HCT116 (cell line): ENCODE data around the gene SMAD7. TPM values are rescaled to one million over a fixed set of nuclear protein-coding genes. Genes with fewer than 3 reads are reported as not detected.

Source experiments
- ATAC-seq: fragments of 200-7000 bp; cut with Tn5 transposase; 2 replicates; pipeline ENCODE4 v1.9.1; 2020; ENCODE audit warnings: mild to moderate bottlenecking, moderate library complexity
- BruUV-seq: library from RNA; stranded (reverse); fragments of 400-500 nt; replicated peaks from 2 replicates; lab custom pipeline; 2021; lab: Mats Ljungman, UMichigan
- CTCF ChIA-PET: fragments of 300-600 bp; sonication (Branson Sonifier 250); formaldehyde crosslinking; loops from one replicate; lab custom pipeline; 2021; ENCODE audit warnings: antibody characterized with exemption; lab: Charles Lee
- POLR2A ChIA-PET: fragments of 300-600, 350-600 bp; sonication (Branson Sonifier 250); formaldehyde crosslinking; loops from one replicate; lab custom pipeline; 2021; ENCODE audit warnings: antibody characterized with exemption; lab: Charles Lee
- RAD21 ChIA-PET, 2 experiments: fragments of 300-600 bp; sonication (Branson Sonifier 250); formaldehyde crosslinking; loops; one replicate each; lab custom pipeline; 2023; ENCODE audit warnings: low total read pairs in 2 of 2; ENCODE audit not compliant: uncharacterized antibody in 2 of 2, unreplicated experiment in 2 of 2, low non-redundant PET in 1 of 2; lab: Charles Lee
- DNase-seq: peaks from one replicate; pipeline ENCODE4 v3.0.0-alpha.2; 2010; ENCODE audit warnings: low read depth, low spot score
- H2AFZ ChIP-seq: fragments of 200-600 bp; shearing (Covaris generic), sonication (generic); 2 replicates; pipeline ENCODE4 v1.6.1; 2017; ENCODE audit warnings: low read depth, mixed run types, mixed read lengths, antibody characterized with exemption, low read length; ENCODE audit not compliant: poor library complexity, severe bottlenecking
- H3K27ac ChIP-seq: 2 replicates; pipeline ENCODE4 v1.5.1; 2012; ENCODE audit warnings: low read depth, low read length
- H3K27me3 ChIP-seq: fragments of 200-600 bp; sonication (generic); 2 replicates; pipeline ENCODE4 v1.6.1; 2016; ENCODE audit warnings: mixed run types, low read length, mixed read lengths; ENCODE audit not compliant: insufficient read depth
- H3K36me3 ChIP-seq, 2 experiments: fragments of 200-500 bp in 1 of 2; fragments of 200-600 bp in 1 of 2; sonication (Bioruptor generic) in 1 of 2; sonication (generic) in 1 of 2; 2 replicates each; pipeline versions ENCODE4 v1.5.1 to v1.6.1; 2014 to 2016; ENCODE audit warnings: low read length in 2 of 2, inconsistent platforms in 1 of 2, mixed read lengths in 1 of 2, mixed run types in 1 of 2; ENCODE audit not compliant: insufficient read depth in 2 of 2, control insufficient read depth in 1 of 2
- H3K4me1 ChIP-seq, 2 experiments: fragments of 200-600 bp in 1 of 2; sonication (generic) in 1 of 2; 2 replicates each; pipeline versions ENCODE4 v1.5.1 to v1.6.1; 2012 to 2017; ENCODE audit warnings: low read length in 2 of 2, inconsistent platforms in 1 of 2, mild to moderate bottlenecking in 1 of 2, mixed read lengths in 1 of 2, mixed run types in 1 of 2, moderate library complexity in 1 of 2; ENCODE audit not compliant: insufficient read depth in 2 of 2, control insufficient read depth in 1 of 2
- H3K4me2 ChIP-seq: fragments of 200-600 bp; sonication (generic); 2 replicates; pipeline ENCODE4 v1.6.1; 2017; ENCODE audit warnings: mixed run types, low read length, mixed read lengths
- H3K4me3 ChIP-seq, 2 experiments: fragments of 200-600 bp in 1 of 2; sonication (generic) in 1 of 2; replicated peaks in 1 of 2; 2 replicates each; pipeline ENCODE4 v1.5.1; 2011 to 2016; ENCODE audit warnings: low read length in 2 of 2, control low read depth in 1 of 2, low read depth in 1 of 2, mild to moderate bottlenecking in 1 of 2, mixed read lengths in 1 of 2, mixed run types in 1 of 2
- H3K79me2 ChIP-seq: fragments of 200-600 bp; sonication (generic); 2 replicates; pipeline ENCODE4 v1.6.1; 2017; ENCODE audit warnings: mild to moderate bottlenecking, mixed run types, low read length, moderate library complexity, mixed read lengths; ENCODE audit not compliant: insufficient read depth
- H3K9ac ChIP-seq: fragments of 200-600 bp; sonication (generic); 2 replicates; pipeline ENCODE4 v1.6.1; 2016; ENCODE audit warnings: low read length, mixed read lengths
- H3K9me2 ChIP-seq: fragments of 200-600 bp; sonication (generic), shearing (Covaris generic); 2 replicates; pipeline ENCODE4 v1.6.1; 2017; ENCODE audit warnings: mixed run types, mild to moderate bottlenecking, moderate library complexity; ENCODE audit not compliant: insufficient read depth
- H3K9me3 ChIP-seq, 2 experiments: fragments of 200-500 bp in 1 of 2; fragments of 200-600 bp in 1 of 2; sonication (Bioruptor generic) in 1 of 2; sonication (generic) in 1 of 2; 2 replicates each; pipeline ENCODE4 v1.6.1; 2014 to 2017; ENCODE audit warnings: low read length in 2 of 2, mixed read lengths in 2 of 2, inconsistent platforms in 1 of 2, low read depth in 1 of 2, mild to moderate bottlenecking in 1 of 2, mixed run types in 1 of 2, moderate library complexity in 1 of 2; ENCODE audit not compliant: control insufficient read depth in 1 of 2, insufficient read depth in 1 of 2
- H4K20me1 ChIP-seq: fragments of 200-600 bp; sonication (generic), shearing (Covaris generic); 2 replicates; pipeline ENCODE4 v1.6.1; 2017; ENCODE audit warnings: mixed run types, mild to moderate bottlenecking, moderate library complexity; ENCODE audit not compliant: insufficient read depth
- CBX3 ChIP-seq: IDR thresholded peaks from 2 replicates; pipeline ENCODE4 v1.6.1; 2012; ENCODE audit warnings: low read depth
- CEBPB ChIP-seq: IDR thresholded peaks from 2 replicates; pipeline ENCODE4 v1.6.1; 2012; ENCODE audit warnings: low read depth
- EGR1 ChIP-seq: IDR thresholded peaks from 2 replicates; pipeline ENCODE4 v1.6.1; 2012; ENCODE audit warnings: low read depth
- ELF1 ChIP-seq: IDR thresholded peaks from 2 replicates; pipeline ENCODE4 v1.6.1; 2012; ENCODE audit warnings: low read depth, borderline replicate concordance
- EZH2 ChIP-seq: fragments of 200-600 bp; sonication (generic); IDR thresholded peaks from 2 replicates; pipeline ENCODE4 v1.6.1; 2017; ENCODE audit warnings: antibody characterized with exemption, mixed run types
- EZH2phosphoT487 ChIP-seq: fragments of 200-600 bp; IDR thresholded peaks from 2 replicates; pipeline ENCODE4 v1.6.1; 2018; ENCODE audit warnings: antibody characterized with exemption, borderline replicate concordance
- FOSL1 ChIP-seq: IDR thresholded peaks from 2 replicates; pipeline ENCODE4 v1.6.1; 2012; ENCODE audit warnings: low read depth
- JUND ChIP-seq: IDR thresholded peaks from 2 replicates; pipeline ENCODE4 v1.6.1; 2012
- POLR2A ChIP-seq: IDR thresholded peaks from 2 replicates; pipeline ENCODE4 v1.7.0; 2011; ENCODE audit warnings: borderline replicate concordance; ENCODE audit not compliant: insufficient read depth, insufficient read length; ENCODE audit errors: extremely low read depth
- POLR2AphosphoS5 ChIP-seq: IDR thresholded peaks from 2 replicates; pipeline ENCODE4 v1.6.1; 2011; ENCODE audit warnings: mild to moderate bottlenecking, low read depth, low read length, moderate library complexity
- RAD21 ChIP-seq: IDR thresholded peaks from 2 replicates; pipeline ENCODE4 v1.6.1; 2012; ENCODE audit warnings: low read depth, mild to moderate bottlenecking
- SIN3A ChIP-seq: IDR thresholded peaks from 2 replicates; pipeline ENCODE4 v1.6.1; 2012; ENCODE audit warnings: low read depth
- SRF ChIP-seq: IDR thresholded peaks from 2 replicates; pipeline ENCODE4 v1.6.1; 2012; ENCODE audit warnings: low read depth
- TCF7L2 ChIP-seq: IDR thresholded peaks from 2 replicates; pipeline ENCODE4 v1.7.0; 2011; ENCODE audit warnings: borderline replicate concordance, inconsistent platforms; ENCODE audit not compliant: insufficient read depth, insufficient read length; ENCODE audit errors: extremely low read depth
- YY1 ChIP-seq: IDR thresholded peaks from 2 replicates; pipeline ENCODE4 v1.6.1; 2011; ENCODE audit warnings: low read length, low read depth, moderate library complexity, mild to moderate bottlenecking; ENCODE audit not compliant: insufficient replicate concordance; ENCODE audit errors: extremely low read depth
- ZFX ChIP-seq: fragments of 450-650 bp; IDR thresholded peaks from 2 replicates; pipeline ENCODE4 v1.6.1; 2017
- ZNF274 ChIP-seq: fragments of 200-500 bp; sonication (Bioruptor generic); IDR thresholded peaks from 2 replicates; pipeline ENCODE4 v1.6.1; 2014; ENCODE audit warnings: mild to moderate bottlenecking, low read depth, low read length, inconsistent platforms
- intact Hi-C: fragments of 100-400 bp; cut with micrococcal nuclease; formaldehyde crosslinking; loops from 2 replicates; pipeline ENCODE4 v1.10.0; 2022
- total RNA-seq: library from RNA; stranded (reverse); gene quantifications from one replicate; pipeline ENCODE4 v1.2.1, GENCODE V29; 2021; ENCODE audit not compliant: unreplicated experiment
- TF ChIP-seq, protein P1 (sequence below): IDR thresholded peaks from 2 replicates; pipeline ENCODE4 v1.6.1; 2011; ENCODE audit warnings: mild to moderate bottlenecking, low read length, moderate library complexity; ENCODE audit not compliant: insufficient replicate concordance; ENCODE audit errors: extremely low read depth
- TF ChIP-seq, protein P2 (sequence below): IDR thresholded peaks from 2 replicates; pipeline ENCODE4 v1.6.1; 2012
- TF ChIP-seq, protein P3 (sequence below): IDR thresholded peaks from 2 replicates; pipeline ENCODE4 v1.6.1; 2012
- TF ChIP-seq, protein P4 (sequence below): IDR thresholded peaks from 2 replicates; pipeline ENCODE4 v1.6.1; 2012; ENCODE audit warnings: low read depth

Gene SMAD7
- total RNA-seq, 1 experiment from 2014 or later, result 7.2 TPM

DNA sequence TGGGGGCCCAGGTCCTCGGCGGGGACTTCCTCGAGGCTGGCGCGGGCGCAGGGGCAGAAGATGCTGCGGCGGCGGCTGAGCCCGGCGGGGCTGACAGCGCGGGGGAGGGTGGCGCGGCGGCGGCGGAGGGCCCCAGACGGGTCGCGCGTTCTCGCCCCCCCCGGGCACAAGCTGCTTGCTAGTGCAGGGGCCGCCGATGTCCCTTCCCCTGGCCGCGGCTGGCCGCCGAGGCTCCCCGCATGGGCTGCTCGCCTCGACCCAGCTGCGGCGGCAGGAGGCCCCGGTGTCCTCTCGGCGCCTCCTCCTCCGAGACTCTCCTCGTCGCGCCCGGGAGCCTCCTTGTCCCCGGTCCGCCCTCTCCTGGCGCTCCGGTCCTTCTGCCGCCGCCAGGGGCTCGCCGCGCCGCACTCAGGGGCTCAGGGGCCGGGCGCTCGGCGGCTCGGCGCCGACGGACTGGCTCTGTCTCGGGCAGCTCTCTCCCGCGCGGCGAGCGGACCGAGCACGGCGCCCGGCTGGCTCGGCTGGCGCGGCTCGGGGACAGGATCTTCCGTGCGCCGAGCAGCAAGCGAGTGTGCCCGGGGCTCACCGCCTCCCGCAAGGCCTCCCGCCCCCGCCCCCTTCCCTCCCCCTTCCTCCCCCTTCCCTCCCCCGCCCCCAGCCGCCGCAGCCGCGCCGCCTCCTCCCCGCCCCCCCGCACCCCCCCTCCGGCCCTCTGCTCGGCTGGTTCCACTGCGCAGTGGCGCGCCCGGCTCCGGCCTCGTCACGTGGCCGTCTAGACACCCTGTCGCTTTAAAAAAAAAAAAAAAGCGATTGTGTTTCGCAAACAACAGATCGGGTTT, 902 bp upstream of the SMAD7 start:
- peak overlapping the region; percentile 96 for H3K4me2 ChIP-seq
- no peaks in the 10 kb centered on the region for H3K9me3 ChIP-seq
- POLR2A ChIA-PET, result interaction anchor here (1.4 kb wide), 1 partner anchor 10 kb away, joined by 4 read pairs; no protein-coding TSS in a partner anchor
- TF ChIP-seq EZH2phosphoT487, result no peak
- TF ChIP-seq, protein P1, sequence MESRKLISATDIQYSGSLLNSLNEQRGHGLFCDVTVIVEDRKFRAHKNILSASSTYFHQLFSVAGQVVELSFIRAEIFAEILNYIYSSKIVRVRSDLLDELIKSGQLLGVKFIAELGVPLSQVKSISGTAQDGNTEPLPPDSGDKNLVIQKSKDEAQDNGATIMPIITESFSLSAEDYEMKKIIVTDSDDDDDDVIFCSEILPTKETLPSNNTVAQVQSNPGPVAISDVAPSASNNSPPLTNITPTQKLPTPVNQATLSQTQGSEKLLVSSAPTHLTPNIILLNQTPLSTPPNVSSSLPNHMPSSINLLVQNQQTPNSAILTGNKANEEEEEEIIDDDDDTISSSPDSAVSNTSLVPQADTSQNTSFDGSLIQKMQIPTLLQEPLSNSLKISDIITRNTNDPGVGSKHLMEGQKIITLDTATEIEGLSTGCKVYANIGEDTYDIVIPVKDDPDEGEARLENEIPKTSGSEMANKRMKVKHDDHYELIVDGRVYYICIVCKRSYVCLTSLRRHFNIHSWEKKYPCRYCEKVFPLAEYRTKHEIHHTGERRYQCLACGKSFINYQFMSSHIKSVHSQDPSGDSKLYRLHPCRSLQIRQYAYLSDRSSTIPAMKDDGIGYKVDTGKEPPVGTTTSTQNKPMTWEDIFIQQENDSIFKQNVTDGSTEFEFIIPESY, result no peak
- peak; percentile 35; the same call in 1 of the 2 replicates for TF ChIP-seq POLR2AphosphoS5
- TF ChIP-seq YY1, result peak; percentile 19
- TF ChIP-seq, protein P2, sequence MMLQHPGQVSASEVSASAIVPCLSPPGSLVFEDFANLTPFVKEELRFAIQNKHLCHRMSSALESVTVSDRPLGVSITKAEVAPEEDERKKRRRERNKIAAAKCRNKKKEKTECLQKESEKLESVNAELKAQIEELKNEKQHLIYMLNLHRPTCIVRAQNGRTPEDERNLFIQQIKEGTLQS, result no peak
- no peak for TF ChIP-seq EGR1
- TF ChIP-seq POLR2A, result no peak
- TF ChIP-seq EZH2, result no peak
- no peak for TF ChIP-seq RAD21
- TF ChIP-seq CBX3, result no peak
- TF ChIP-seq, protein P3, sequence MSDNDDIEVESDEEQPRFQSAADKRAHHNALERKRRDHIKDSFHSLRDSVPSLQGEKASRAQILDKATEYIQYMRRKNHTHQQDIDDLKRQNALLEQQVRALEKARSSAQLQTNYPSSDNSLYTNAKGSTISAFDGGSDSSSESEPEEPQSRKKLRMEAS, result no peak
- TF ChIP-seq JUND, result no peak
- TF ChIP-seq SIN3A, result no peak
- TF ChIP-seq CEBPB, result no peak
- no peak for TF ChIP-seq FOSL1
- no peak for TF ChIP-seq SRF
- TF ChIP-seq ZNF274, result no peak
- no peak for TF ChIP-seq ELF1
- TF ChIP-seq ZFX, result peak; percentile 20; the same call in 1 of the 2 replicates
- TF ChIP-seq TCF7L2, result peak; percentile 30
- TF ChIP-seq, protein P4, sequence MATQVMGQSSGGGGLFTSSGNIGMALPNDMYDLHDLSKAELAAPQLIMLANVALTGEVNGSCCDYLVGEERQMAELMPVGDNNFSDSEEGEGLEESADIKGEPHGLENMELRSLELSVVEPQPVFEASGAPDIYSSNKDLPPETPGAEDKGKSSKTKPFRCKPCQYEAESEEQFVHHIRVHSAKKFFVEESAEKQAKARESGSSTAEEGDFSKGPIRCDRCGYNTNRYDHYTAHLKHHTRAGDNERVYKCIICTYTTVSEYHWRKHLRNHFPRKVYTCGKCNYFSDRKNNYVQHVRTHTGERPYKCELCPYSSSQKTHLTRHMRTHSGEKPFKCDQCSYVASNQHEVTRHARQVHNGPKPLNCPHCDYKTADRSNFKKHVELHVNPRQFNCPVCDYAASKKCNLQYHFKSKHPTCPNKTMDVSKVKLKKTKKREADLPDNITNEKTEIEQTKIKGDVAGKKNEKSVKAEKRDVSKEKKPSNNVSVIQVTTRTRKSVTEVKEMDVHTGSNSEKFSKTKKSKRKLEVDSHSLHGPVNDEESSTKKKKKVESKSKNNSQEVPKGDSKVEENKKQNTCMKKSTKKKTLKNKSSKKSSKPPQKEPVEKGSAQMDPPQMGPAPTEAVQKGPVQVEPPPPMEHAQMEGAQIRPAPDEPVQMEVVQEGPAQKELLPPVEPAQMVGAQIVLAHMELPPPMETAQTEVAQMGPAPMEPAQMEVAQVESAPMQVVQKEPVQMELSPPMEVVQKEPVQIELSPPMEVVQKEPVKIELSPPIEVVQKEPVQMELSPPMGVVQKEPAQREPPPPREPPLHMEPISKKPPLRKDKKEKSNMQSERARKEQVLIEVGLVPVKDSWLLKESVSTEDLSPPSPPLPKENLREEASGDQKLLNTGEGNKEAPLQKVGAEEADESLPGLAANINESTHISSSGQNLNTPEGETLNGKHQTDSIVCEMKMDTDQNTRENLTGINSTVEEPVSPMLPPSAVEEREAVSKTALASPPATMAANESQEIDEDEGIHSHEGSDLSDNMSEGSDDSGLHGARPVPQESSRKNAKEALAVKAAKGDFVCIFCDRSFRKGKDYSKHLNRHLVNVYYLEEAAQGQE, result no peak
- peak overlapping the region; percentile 56; the same call in 1 of the 2 replicates for H3K27ac ChIP-seq
- peak; percentile 53 for ATAC-seq
- H4K20me1 ChIP-seq, result no peaks in the 10 kb centered on the region
- H3K9ac ChIP-seq, result peak overlapping the region; percentile 69
- peaks cover 10% of the 10 kb centered on the region; the same call in 1 of the 2 replicates for H3K27me3 ChIP-seq
- no peak for DNase-seq
- CTCF ChIA-PET, result interaction anchor here (1.0 kb wide), 1 partner anchor 46 kb away, joined by 3 read pairs; no protein-coding TSS in a partner anchor
- no peaks in the 10 kb centered on the region for H3K36me3 ChIP-seq
- peaks cover 20% of the 10 kb centered on the region for H3K79me2 ChIP-seq
- peak overlapping the region; percentile 97 for H2AFZ ChIP-seq
- no TSS peak for BruUV-seq
- intact Hi-C loops, result no loop called here
- H3K9me2 ChIP-seq, result no peaks in the 10 kb centered on the region
- RAD21 ChIA-PET, result no interaction called here
- peak overlapping the region; percentile 42 to 65 for H3K4me3 ChIP-seq
- H3K4me1 ChIP-seq, result peaks cover 46 to 78% of the 10 kb centered on the region in 2 experiments
